GM21576 (cell line): ENCODE results near the gene SFXN5.
A peak's percentile ranks its signal among the peaks of the same experiment; 100 is the strongest.
"Not testable (repeated sequence)": the region's sequence is repeated elsewhere in the genome, so short reads cannot be mapped to it uniquely, and the experiment has no call there.

Experiments
- ATAC-seq: cut with Tn5 transposase; IDR thresholded peaks from one replicate; pipeline ENCODE4 v1.9.1; 2021; ENCODE audit warnings: mild to moderate bottlenecking, moderate library complexity; ENCODE audit not compliant: unreplicated experiment

The SFXN5 gene

DNA sequence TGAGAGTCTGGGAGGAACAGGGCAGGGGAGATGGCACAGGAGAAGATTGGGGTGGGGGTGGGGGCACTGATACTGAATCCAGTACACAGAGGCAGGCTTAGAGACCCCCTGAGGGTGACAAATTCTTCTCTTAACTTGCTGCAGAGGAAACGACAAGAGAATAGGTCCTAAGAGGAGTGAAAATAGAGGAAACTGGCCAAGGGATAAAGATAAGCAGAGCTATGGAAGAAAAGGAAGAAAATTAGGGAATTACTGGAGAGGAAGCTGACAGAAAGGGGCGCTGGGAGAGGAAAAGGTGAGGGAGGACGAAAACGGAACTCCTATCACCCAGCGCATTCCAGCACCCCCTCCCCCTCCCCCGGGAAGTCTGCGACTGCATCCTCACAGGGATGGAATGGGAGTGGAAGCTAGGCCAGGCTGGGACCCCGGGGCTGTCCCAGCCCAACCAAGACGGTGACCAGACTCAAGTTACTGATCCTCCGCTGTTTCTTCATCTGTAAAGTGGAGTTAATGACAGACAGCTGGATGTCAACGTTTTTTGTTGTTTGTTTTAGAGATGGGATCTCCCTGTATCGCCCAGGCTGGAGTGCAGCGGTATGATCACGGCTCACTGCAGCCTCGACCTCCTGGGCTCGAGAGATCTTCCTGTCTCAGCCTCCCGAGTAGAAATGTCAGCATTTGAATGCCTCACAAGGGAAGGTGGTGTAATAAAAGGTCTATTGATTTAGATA, 156.8 kb downstream of the SFXN5 start:
- no peak for ATAC-seq

- ATAC-seq: no peak
Measured at GRCh38 chr2:72914206-72914559, 157.3 kb downstream of the SFXN5 start.

GRCh38 chr2:72913486-72914205, 157.9 kb downstream of the SFXN5 start:
- ATAC-seq: no peak

- no peak for ATAC-seq
Measured at GRCh38 chr2:72911256-72911655, 160.3 kb downstream of the SFXN5 start.

DNA sequence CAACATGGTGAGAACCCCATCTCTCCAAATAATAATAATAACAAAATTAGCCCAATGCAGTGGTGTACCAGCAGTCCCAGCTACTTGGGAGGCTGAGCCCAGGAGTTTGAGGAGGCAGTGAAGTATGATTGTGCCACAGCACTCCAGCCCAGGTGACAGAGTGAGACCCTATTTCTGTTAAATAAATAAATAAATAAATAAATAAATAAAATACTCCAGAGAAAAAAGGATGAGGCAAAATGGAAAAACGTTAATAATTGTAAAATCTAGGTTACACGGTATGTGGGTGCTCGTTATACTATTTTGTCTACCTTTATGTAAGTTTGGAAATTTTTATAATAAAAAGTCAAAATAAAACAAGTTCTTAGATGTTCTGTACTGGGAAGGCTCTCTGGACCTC, 162.8 kb downstream of the SFXN5 start:
- ATAC-seq: no peak

DNA sequence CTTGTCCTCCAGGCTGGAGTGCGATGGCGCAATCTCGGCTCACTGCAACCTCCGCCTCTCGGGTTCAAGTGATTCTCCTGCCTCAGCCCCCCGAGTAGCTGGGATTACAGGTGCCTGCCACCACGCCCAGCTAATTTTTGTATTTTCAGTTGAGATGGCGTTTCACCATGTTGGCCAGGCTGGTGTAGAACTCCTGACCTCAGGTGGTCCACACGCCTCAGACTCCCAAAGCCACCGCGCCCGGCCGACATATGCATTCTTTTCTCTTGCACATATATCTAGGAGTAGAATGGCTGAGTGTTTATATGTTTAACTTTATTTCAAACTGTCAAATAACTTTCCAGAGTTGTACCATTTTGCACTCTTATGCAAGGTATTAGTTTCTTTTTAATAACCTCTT, 164.1 kb downstream of the SFXN5 start:
- ATAC-seq: not testable (repeated sequence)

- no peak for ATAC-seq
Measured at GRCh38 chr2:72901426-72901825, 170.1 kb downstream of the SFXN5 start.

DNA sequence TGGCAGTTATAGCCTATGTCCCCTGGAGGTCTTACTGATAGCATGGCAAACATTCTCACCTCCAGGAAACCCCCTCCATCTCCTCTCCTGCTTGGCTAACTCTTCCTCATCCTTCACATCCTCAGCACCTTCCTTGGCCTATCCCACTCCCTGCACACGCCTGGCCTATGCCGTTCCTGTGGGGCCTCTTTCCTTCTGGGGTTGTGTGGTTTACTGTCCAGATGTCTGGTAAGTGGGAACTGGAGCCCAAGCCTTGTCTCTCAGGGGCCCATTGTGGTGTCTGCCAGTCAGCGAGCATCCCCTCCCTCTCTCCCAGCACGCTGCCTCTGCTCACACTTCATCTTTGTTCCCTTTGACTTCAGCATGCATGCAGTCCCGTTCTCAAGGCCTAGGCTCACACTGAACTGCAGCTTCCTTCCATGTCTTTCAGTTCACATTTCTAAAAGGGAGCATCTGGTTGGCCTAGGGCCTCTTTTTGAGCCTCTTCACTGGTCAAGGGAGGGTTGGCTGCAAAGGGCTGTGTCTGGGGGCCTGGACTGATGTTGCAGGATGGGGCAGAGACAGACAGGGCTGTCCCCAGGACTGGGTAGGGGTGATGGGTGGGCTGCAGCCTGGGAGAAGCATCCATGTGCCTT, 171.2 kb downstream of the SFXN5 start:
- ATAC-seq: no peak

DNA sequence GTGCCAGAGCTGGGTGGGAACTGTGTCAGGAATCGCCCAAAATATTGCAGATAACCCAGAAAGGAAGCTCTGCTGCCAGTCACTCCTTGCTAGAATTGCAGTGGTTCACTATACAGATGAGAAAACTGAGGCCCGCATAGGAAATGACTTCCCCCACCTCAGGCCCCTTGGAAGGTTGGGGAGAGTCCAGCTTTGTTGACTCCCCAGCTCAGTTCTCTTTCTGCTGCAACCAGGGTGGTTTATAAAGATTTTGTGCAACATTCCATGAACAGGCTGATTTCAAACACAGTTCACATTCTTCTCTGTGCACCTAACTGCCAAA, 173.0 kb downstream of the SFXN5 start:
- no peak for ATAC-seq

DNA sequence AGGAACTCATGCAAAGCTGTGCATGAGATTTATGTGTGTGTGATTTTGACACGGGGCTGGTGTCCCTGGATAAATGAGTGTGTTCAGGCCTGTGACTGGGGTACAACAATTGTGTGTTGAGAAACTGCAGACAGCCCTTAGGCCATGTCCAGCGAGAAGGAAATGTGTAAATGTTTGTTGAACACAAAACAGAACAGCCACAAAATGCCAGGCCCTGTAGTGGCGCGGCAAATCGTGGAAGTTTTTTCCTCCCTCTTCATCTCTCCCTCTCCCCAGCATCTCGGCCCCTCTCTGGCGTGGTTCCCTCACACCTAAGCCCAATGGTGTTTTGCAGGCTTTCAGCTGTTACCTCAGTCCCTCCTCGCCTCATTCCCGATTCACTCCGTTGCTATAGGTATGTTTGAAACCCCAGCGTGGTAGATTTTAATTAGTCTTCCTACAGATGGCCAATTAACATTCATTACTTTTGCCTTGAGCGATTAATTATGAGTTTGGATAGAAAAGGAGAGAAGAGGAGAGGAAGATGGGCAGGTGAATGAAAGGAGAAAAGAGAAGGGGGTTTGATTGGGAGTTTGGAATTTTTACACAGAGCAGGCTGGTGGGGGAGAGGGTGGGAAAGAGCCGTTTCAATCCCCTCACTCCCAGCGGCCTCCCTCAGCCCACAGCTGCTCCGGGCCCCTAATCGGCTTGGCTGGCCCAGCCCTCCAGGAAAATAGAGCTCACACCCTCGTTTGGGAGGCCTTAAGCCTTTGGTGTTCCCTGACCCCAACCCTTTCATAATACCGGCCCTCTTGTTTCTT, 173.5 kb downstream of the SFXN5 start:
- ATAC-seq: no peak

GRCh38 chr2:72896446-72896845, 175.1 kb downstream of the SFXN5 start:
- ATAC-seq: no peak

DNA sequence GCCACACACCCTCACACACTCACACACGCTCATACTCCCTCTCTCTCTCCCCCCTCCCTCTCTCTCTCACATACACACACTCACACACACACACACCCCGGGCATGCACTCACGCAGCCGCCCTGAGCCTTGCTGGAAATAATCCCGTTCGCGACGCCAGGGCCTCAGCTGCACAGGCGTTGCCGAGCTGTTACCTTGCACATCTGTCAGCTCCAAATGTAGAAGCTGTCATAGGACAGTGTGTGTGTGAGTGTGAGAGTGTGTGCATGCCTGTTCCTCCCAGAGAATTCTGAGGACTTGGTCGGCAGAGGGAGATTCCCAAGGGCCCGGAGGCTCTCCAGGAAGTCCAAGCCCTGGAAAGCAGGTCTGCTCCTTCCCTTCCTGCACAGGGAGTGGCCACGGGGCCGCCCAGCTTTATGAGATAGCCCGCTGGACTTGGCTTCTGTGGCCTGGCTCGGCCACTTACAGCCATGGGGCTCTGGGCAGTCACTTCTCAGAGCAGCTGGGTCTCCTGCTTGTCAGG, 175.7 kb downstream of the SFXN5 start:
- no peak for ATAC-seq

DNA sequence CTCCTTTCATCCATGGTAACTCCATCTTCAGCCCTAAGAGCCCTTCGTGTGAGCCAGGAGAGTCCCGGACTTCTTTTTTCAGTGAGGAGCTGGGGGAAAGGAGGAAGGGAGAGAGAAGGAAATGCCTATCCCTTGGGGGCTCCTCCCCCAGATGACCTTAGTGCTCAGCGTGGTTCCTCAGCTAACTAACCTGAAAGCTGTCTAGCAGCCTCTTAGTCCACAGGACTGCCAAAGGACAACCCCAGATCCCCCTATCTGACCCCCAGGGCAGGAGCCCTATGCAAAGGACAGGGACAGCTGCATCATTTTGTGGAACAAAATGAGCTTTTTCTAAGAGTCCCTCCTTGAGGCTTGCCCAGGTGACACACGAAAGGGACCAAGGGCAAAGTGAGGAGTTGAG, 176.4 kb downstream of the SFXN5 start:
- no peak for ATAC-seq

DNA sequence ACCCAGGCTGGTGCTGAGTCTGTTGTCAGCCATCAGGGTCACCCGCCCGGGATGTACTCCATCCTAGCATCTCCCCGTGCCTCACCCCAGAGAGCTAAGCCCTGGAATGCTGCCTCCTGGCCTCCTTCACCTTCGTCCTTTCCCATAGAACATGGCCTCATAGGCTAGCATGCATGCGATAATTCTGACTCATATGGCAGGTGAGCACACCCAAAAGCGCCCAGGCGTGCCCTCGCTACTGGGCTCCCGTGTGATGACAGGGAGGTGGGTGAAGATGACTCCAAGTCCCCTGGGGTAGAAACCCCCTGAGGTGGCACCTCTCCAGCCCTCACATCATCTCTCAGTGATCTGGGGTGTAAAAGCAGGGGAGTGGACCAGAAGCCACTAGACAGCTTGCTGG, 177.0 kb downstream of the SFXN5 start:
- ATAC-seq: no peak

DNA sequence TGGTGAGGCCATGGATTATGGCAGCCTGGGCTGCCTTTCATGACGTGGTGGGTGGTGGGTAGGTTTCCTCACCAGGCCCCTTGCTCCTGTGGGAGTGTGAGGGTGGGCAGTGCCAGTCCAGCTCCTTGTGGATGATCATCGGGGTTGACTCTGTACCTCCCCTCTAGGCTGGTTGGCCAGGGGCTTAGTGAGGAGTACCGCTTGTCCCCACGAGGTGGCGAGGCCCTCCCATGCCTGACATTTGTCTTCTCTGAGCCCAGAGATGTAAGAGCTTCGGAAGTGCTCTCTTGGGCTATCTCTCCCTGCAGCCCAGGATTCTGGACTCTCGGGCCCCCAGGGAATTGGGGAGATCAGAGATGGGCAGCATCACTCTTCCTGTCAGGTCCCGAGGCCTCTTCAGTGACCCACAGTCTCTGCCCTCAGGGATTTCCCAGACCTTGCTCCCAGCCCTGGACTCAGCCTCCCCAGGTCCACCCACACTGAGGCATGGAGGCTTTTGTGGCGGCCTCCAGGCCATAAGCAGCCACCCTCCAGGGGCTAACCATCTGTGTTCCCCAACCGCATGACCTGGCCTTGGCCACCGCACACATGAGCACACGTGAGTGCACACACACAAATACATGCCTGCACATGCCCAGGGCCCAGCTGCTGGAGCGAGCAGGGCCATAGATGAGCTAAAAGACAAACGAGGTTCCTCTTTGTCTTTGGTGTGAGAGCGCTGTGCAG, 177.8 kb downstream of the SFXN5 start:
- ATAC-seq: peak; percentile 65

GRCh38 chr2:72892506-72893173, 178.9 kb downstream of the SFXN5 start:
- ATAC-seq: peak; percentile 58
